Measurements from ENCODE around the gene ALDH3B2. TPM values are rescaled to one million over a fixed set of nuclear protein-coding genes. Genes with fewer than 3 reads are reported as not detected.
A peak's percentile ranks its signal among the peaks of the same experiment; 100 is the strongest.
"Not testable (repeated sequence)": the region's sequence is repeated elsewhere in the genome, so short reads cannot be mapped to it uniquely, and the experiment has no call there.

Gene ALDH3B2
- total RNA-seq, 2 experiments from 2014 or later = 1.5 to 8.0 TPM

GRCh38 chr11:67639438-67639859 is 35.0 kb downstream of the ALDH3B2 start, which contains the start of gene TBX10:
Gene TBX10 (minus strand): TSS chr11:67639763. CDS start chr11:67639472, 291 bp downstream.
- BruUV-seq (replicated peaks) = no TSS peak
- Histone ChIP-seq H4K20me1 (ENCODE audit: insufficient read depth, low read length) (no peaks in the 10 kb centered on the region; the same call in 1 of the 2 replicates), H2AFZ (ENCODE audit: low read length) (no peak within 1 kb of the TSS), H3K79me2 (ENCODE audit: insufficient read depth, low read depth, low read length) (no peaks in the 10 kb centered on the region), H3K4me2 (ENCODE audit: low read length) (no peak within 1 kb of the TSS), H3K9me2 (ENCODE audit: insufficient read depth, low read length) (no peaks in the 10 kb centered on the region), H3K36me3 (ENCODE audit: insufficient read depth, low read length) (no peaks in the 10 kb centered on the region; the same call in 1 of the 2 replicates), H3K9me3 (ENCODE audit: low read length) (no peaks in the 10 kb centered on the region), H3K4me1 (ENCODE audit: insufficient read depth, low read length, poor library complexity, severe bottlenecking) (peaks cover 13% of the 10 kb centered on the region), H3K4me3 (ENCODE audit: low read depth, low read length, poor library complexity, severe bottlenecking) (no peak within 1 kb of the TSS), H3K27ac (ENCODE audit: low read depth, low read length, poor library complexity, severe bottlenecking) (no peak within 1 kb of the TSS)
- TF ChIP-seq, protein P1, sequence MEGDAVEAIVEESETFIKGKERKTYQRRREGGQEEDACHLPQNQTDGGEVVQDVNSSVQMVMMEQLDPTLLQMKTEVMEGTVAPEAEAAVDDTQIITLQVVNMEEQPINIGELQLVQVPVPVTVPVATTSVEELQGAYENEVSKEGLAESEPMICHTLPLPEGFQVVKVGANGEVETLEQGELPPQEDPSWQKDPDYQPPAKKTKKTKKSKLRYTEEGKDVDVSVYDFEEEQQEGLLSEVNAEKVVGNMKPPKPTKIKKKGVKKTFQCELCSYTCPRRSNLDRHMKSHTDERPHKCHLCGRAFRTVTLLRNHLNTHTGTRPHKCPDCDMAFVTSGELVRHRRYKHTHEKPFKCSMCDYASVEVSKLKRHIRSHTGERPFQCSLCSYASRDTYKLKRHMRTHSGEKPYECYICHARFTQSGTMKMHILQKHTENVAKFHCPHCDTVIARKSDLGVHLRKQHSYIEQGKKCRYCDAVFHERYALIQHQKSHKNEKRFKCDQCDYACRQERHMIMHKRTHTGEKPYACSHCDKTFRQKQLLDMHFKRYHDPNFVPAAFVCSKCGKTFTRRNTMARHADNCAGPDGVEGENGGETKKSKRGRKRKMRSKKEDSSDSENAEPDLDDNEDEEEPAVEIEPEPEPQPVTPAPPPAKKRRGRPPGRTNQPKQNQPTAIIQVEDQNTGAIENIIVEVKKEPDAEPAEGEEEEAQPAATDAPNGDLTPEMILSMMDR (conservative IDR thresholded peaks at IDR 0.05; ENCODE audit: low read length) = no peak
- no peak for TF ChIP-seq EZH2phosphoT487 (IDR thresholded peaks at IDR 0.05; ENCODE audit: borderline replicate concordance, low read depth, low read length)
- DNase-seq (ENCODE audit: low spot score) = no peak
- intact Hi-C loops (cut with micrococcal nuclease; ENCODE audit: unreplicated experiment) = no loop called here
- ChIA-PET CTCF (ENCODE audit: unreplicated experiment) (interaction anchor here (1.3 kb wide), 1 partner anchor 9 kb away, joined by 5 read pairs; the partner anchor contains the start of gene NUDT8), POLR2A (no interaction called here)

DNA sequence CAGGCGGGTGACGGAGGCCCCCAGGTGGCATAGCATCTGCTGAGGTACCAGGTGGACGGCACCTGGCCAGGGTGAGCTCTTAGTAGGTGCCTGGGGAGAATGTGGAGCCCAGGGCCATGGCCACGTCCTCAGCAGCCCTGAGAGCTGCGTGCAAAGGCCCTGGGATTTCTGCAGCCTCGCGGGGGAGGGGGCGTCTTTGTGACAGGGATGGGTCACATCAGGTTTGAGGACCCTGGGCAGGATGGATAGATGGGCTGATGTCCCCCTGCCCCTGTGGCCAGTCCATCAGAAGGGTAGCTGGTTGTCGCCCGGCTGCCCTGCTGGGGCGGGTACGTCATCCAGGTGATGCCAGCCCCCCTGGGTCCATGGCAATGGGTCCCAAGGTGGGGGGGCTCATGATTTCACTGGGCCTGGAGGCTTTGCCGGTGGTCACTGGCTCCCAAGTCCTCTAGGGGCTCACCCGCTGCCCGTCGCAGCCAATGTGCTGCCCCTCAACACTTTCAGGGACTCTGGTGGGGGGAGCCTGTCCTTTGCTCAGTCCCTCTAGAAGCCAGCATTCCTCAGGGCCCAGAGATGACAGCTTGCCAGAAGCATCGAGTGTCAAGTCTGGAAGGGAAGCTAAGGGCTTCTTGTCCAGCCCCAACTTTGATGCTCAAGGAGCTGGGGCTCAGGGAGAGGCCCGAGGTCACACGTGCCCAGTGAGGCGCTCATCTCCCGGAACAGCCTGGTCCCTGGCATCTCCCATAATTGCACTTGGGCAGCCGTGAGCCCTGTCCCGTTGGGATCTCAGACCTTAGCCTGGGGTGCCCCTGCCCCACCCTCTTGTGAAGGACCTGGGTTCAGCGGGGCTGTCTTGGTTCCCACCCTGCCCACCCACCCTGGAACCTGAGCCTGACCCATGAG is 35.6 kb downstream of the ALDH3B2 start:
- intact Hi-C loops (cut with micrococcal nuclease; ENCODE audit: unreplicated experiment) = no loop called here
- no peak for DNase-seq (ENCODE audit: low spot score)
- TF ChIP-seq, protein P1 (conservative IDR thresholded peaks at IDR 0.05; ENCODE audit: low read length) = no peak
- TF ChIP-seq EZH2phosphoT487 (IDR thresholded peaks at IDR 0.05; ENCODE audit: borderline replicate concordance, low read depth, low read length) = no peak
- POLR2A ChIA-PET = no interaction called here
- Histone ChIP-seq H3K4me2 (ENCODE audit: low read length) (no peak overlapping the region), H3K36me3 (ENCODE audit: insufficient read depth, low read length) (no peaks in the 10 kb centered on the region; the same call in 1 of the 2 replicates), H3K4me3 (ENCODE audit: low read depth, low read length, poor library complexity, severe bottlenecking) (no peak overlapping the region), H3K9me2 (ENCODE audit: insufficient read depth, low read length) (no peaks in the 10 kb centered on the region), H2AFZ (ENCODE audit: low read length) (no peak overlapping the region), H3K79me2 (ENCODE audit: insufficient read depth, low read depth, low read length) (no peaks in the 10 kb centered on the region), H3K27ac (ENCODE audit: low read depth, low read length, poor library complexity, severe bottlenecking) (no peak overlapping the region), H3K9me3 (ENCODE audit: low read length) (no peaks in the 10 kb centered on the region), H3K4me1 (ENCODE audit: insufficient read depth, low read length, poor library complexity, severe bottlenecking) (peaks cover 9% of the 10 kb centered on the region), H4K20me1 (ENCODE audit: insufficient read depth, low read length) (no peaks in the 10 kb centered on the region; the same call in 1 of the 2 replicates)
- CTCF ChIA-PET (ENCODE audit: unreplicated experiment) = interaction anchor here (1.3 kb wide), 1 partner anchor 8 kb away, joined by 5 read pairs; the partner anchor contains the start of gene NUDT8
- BruUV-seq (replicated peaks) = no TSS peak

DNA sequence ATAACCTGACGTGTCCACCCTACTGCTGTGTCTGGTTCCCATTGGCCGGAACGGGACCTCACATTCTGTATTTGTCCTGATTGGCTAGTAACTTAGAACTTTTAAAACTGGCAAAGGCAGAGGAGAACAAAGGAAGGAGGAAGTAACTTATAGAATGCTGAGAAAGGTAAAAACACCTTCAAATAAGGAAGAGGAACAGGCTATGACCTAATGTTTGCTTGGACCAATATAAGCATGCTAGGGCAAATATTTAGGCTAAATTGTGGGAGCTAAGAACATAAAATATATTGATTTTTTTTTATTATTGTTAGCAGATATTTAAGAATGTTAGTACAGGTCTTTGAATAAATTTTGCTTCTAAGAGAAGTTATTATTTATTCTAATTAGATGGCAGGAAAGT is 37.0 kb downstream of the ALDH3B2 start:
- H3K36me3 ChIP-seq (ENCODE audit: insufficient read depth, low read length); H4K20me1 ChIP-seq (ENCODE audit: insufficient read depth, low read length); DNase-seq (ENCODE audit: low spot score); H3K4me1 ChIP-seq (ENCODE audit: insufficient read depth, low read length, poor library complexity, severe bottlenecking); H3K4me2 ChIP-seq (ENCODE audit: low read length); H3K9me2 ChIP-seq (ENCODE audit: insufficient read depth, low read length); CTCF ChIA-PET (ENCODE audit: unreplicated experiment); POLR2A ChIA-PET; H3K9me3 ChIP-seq (ENCODE audit: low read length); intact Hi-C loops (cut with micrococcal nuclease; ENCODE audit: unreplicated experiment); H2AFZ ChIP-seq (ENCODE audit: low read length); H3K4me3 ChIP-seq (ENCODE audit: low read depth, low read length, poor library complexity, severe bottlenecking); H3K79me2 ChIP-seq (ENCODE audit: insufficient read depth, low read depth, low read length); H3K27ac ChIP-seq (ENCODE audit: low read depth, low read length, poor library complexity, severe bottlenecking): not testable (repeated sequence)
- BruUV-seq (replicated peaks) = TSS peak; percentile 62

Measured in OCI-LY7 (cell line).